Stimulated activated CD8-positive, alpha-beta memory T cell treated with anti-CD3 and anti-CD28 coated beads, Interleukin-4, amount 100 ng/mL, for 24 hours (primary cell): ENCODE data around the gene RNLS.
"Not testable (repeated sequence)": the region's sequence is repeated elsewhere in the genome, so short reads cannot be mapped to it uniquely, and the experiment has no call there.

Experiments
- DNase-seq: peaks from one replicate; pipeline ENCODE4 v3.0.0-alpha.2; 2020; ENCODE audit warnings: low read depth

RNLS gene

GRCh38 chr10:88343761-88344484 is 239.2 kb downstream of the RNLS start:
- no peak for DNase-seq

GRCh38 chr10:88342733-88343310 is 240.3 kb downstream of the RNLS start:
- DNase-seq, result no peak

- DNase-seq, result no peak
Observed at GRCh38 chr10:88337134-88337533, 246.0 kb downstream of the RNLS start.

GRCh38 chr10:88336334-88336733 is 246.8 kb downstream of the RNLS start:
- no peak for DNase-seq

GRCh38 chr10:88333248-88333630 is 249.9 kb downstream of the RNLS start:
- DNase-seq, result no peak

- DNase-seq, result no peak
Observed at GRCh38 chr10:88332503-88333247, 250.4 kb downstream of the RNLS start.

GRCh38 chr10:88330174-88330573 is 252.9 kb downstream of the RNLS start:
- DNase-seq, result no peak

GRCh38 chr10:88322324-88323063 is 260.6 kb downstream of the RNLS start:
- no peak for DNase-seq

- no peak for DNase-seq
Observed at GRCh38 chr10:88319960-88320517, 263.1 kb downstream of the RNLS start.

- no peak for DNase-seq
Observed at GRCh38 chr10:88318803-88319202, 264.3 kb downstream of the RNLS start.

- DNase-seq, result no peak
Observed at GRCh38 chr10:88317099-88317498, 266.0 kb downstream of the RNLS start.

GRCh38 chr10:88316292-88316861 is 266.7 kb downstream of the RNLS start:
- no peak for DNase-seq

GRCh38 chr10:88315755-88316154 is 267.4 kb downstream of the RNLS start:
- no peak for DNase-seq

GRCh38 chr10:88314362-88314761 is 268.8 kb downstream of the RNLS start:
- DNase-seq, result no peak

- DNase-seq, result no peak
Observed at GRCh38 chr10:88313878-88314277, 269.2 kb downstream of the RNLS start.

- no peak for DNase-seq
Observed at GRCh38 chr10:88312855-88313254, 270.3 kb downstream of the RNLS start.

- no peak for DNase-seq
Observed at GRCh38 chr10:88311264-88311663, 271.9 kb downstream of the RNLS start.

GRCh38 chr10:88309365-88309764 is 273.8 kb downstream of the RNLS start:
- DNase-seq, result no peak

- not testable (repeated sequence) for DNase-seq
Observed at GRCh38 chr10:88308361-88308760, 274.8 kb downstream of the RNLS start.

- DNase-seq, result no peak
Observed at GRCh38 chr10:88299787-88300186, 283.3 kb downstream of the RNLS start.

- no peak for DNase-seq
Observed at GRCh38 chr10:88297103-88297502, 286.0 kb downstream of the RNLS start.
